ENCODE measurements around the gene ARPP19. TPM values are rescaled to one million over a fixed set of nuclear protein-coding genes. Genes with fewer than 3 reads are reported as not detected.

Gene ARPP19
- total RNA-seq, 1 experiment from 2014 or later: 184 TPM

DNA sequence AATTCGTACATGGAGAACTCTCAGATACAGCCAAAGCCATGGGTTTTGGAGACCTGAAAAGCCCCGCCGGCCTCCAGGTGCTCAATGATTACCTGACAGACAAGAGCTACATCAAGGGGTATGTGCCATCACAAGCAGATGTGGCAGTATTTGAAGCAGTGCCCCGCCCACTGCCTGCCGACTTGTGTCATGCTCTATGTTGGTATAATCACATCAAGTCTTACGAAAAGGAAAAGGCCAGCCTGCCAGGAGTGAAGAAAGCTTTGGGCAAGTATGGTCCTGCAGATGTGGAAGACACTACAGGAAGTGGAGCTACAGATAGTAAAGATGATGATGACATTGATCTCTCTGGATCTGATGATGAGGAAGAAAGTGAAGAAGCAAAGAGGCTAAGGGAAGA, 63.7 kb downstream of the ARPP19 start:
- Mint-ChIP-seq H3K4me3 (ENCODE audit: unreplicated experiment) (no peak overlapping the region), H3K4me1 (ENCODE audit: low read depth, unreplicated experiment) (no peaks in the 10 kb centered on the region), H3K9me3 (ENCODE audit: unreplicated experiment) (no peaks in the 10 kb centered on the region), H3K36me3 (ENCODE audit: insufficient read depth, unreplicated experiment) (no peaks in the 10 kb centered on the region), H3K27me3 (ENCODE audit: insufficient read depth, unreplicated experiment) (peaks cover 3% of the 10 kb centered on the region), H3K27ac (ENCODE audit: unreplicated experiment) (no peak overlapping the region)
- no peaks in the 10 kb centered on the region for H3K4me1 ChIP-seq
- intact Hi-C loops (cut with micrococcal nuclease; ENCODE audit: unreplicated experiment): no loop called here
- no TSS peak for BruUV-seq (replicated peaks)
- no peak for DNase-seq
- POLR2A ChIA-PET: no interaction called here
- H3K36me3 ChIP-seq (ENCODE audit: control insufficient read depth, insufficient read depth, low read length): no peaks in the 10 kb centered on the region
- H3K27me3 ChIP-seq (replicated peaks; ENCODE audit: control insufficient read depth, insufficient read depth, low read length): no peaks in the 10 kb centered on the region
- H3K9me3 ChIP-seq: no peaks in the 10 kb centered on the region
- CTCF ChIA-PET: no interaction called here
- no peak overlapping the region for H3K4me3 ChIP-seq (ENCODE audit: low read depth, low read length)
- TF ChIP-seq, protein P1, sequence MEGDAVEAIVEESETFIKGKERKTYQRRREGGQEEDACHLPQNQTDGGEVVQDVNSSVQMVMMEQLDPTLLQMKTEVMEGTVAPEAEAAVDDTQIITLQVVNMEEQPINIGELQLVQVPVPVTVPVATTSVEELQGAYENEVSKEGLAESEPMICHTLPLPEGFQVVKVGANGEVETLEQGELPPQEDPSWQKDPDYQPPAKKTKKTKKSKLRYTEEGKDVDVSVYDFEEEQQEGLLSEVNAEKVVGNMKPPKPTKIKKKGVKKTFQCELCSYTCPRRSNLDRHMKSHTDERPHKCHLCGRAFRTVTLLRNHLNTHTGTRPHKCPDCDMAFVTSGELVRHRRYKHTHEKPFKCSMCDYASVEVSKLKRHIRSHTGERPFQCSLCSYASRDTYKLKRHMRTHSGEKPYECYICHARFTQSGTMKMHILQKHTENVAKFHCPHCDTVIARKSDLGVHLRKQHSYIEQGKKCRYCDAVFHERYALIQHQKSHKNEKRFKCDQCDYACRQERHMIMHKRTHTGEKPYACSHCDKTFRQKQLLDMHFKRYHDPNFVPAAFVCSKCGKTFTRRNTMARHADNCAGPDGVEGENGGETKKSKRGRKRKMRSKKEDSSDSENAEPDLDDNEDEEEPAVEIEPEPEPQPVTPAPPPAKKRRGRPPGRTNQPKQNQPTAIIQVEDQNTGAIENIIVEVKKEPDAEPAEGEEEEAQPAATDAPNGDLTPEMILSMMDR (IDR thresholded peaks at IDR 0.05; ENCODE audit: insufficient read depth in 1 of 2, low read depth in 1 of 2, low read length in 1 of 2, severe bottlenecking in 1 of 2, unreplicated experiment in 1 of 2): no peak

DNA sequence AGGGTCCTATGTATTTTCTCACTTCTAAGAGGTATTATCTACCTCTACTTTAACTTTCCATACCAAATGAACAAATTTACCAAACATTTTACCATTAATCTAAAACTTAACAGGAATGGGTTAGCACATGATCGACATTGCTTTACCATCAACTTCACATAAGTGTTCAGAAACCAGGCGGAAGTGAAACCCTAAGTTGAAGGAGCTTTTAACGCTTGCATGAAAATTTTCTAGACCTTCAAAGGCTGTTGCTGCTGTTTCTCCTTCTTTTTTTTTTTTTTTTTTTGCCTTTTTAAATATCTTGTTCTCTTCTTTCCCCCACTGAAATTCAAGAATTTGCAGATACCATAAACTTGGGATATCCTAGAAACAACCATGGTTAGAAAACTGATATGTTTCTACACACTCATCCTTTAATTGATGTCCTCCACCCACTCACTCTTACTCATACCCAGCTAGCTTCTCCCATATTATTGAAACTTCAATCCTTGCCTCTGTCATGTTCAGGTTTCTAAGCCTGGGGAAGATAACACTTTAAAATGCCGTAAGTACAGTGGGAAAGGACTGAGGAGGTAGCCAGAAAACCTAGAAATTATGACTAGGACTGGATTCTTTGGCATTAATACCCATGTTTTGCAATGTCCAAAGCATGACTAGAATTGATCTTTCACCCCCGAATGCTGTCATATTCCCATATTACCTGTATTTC, 64.9 kb downstream of the ARPP19 start:
- ChIA-PET CTCF (no interaction called here), POLR2A (no interaction called here)
- TF ChIP-seq, protein P1 (IDR thresholded peaks at IDR 0.05; ENCODE audit: insufficient read depth in 1 of 2, low read depth in 1 of 2, low read length in 1 of 2, severe bottlenecking in 1 of 2, unreplicated experiment in 1 of 2): no peak
- Mint-ChIP-seq H3K36me3 (ENCODE audit: insufficient read depth, unreplicated experiment) (no peaks in the 10 kb centered on the region), H3K27me3 (ENCODE audit: insufficient read depth, unreplicated experiment) (peaks cover 3% of the 10 kb centered on the region), H3K9me3 (ENCODE audit: unreplicated experiment) (no peaks in the 10 kb centered on the region), H3K27ac (ENCODE audit: unreplicated experiment) (no peak overlapping the region), H3K4me1 (ENCODE audit: low read depth, unreplicated experiment) (no peaks in the 10 kb centered on the region), H3K4me3 (ENCODE audit: unreplicated experiment) (no peak overlapping the region)
- intact Hi-C loops (cut with micrococcal nuclease; ENCODE audit: unreplicated experiment): no loop called here
- Histone ChIP-seq H3K4me1 (no peaks in the 10 kb centered on the region), H3K36me3 (ENCODE audit: control insufficient read depth, insufficient read depth, low read length) (no peaks in the 10 kb centered on the region), H3K4me3 (ENCODE audit: low read depth, low read length) (no peak overlapping the region), H3K9me3 (no peaks in the 10 kb centered on the region), H3K27me3 (replicated peaks; ENCODE audit: control insufficient read depth, insufficient read depth, low read length) (no peaks in the 10 kb centered on the region)
- BruUV-seq (replicated peaks): no TSS peak
- DNase-seq: no peak

DNA sequence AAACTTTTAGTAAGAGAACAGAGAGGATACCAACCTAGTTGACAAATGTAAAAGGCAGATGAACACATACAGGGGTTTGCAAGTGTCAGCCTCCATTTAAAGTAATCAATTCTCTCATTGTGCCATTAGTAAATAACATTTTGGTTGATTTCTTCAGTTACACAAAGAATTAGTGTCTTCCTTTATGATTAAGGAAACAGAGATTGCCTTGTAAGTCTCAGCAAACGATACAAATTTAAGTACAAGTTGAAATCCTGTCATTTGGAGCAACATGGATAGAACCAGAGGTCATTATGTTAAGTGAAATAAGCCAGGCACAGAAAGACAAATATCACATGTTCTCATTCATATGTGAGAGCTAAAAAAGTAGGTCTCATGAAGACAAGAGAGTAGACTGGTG, 66.2 kb downstream of the ARPP19 start:
- Mint-ChIP-seq H3K27me3 (ENCODE audit: insufficient read depth, unreplicated experiment) (peaks cover 3% of the 10 kb centered on the region), H3K4me1 (ENCODE audit: low read depth, unreplicated experiment) (no peaks in the 10 kb centered on the region), H3K9me3 (ENCODE audit: unreplicated experiment) (no peaks in the 10 kb centered on the region), H3K4me3 (ENCODE audit: unreplicated experiment) (no peak overlapping the region), H3K36me3 (ENCODE audit: insufficient read depth, unreplicated experiment) (no peaks in the 10 kb centered on the region), H3K27ac (ENCODE audit: unreplicated experiment) (no peak overlapping the region)
- no TSS peak for BruUV-seq (replicated peaks)
- POLR2A ChIA-PET: no interaction called here
- Histone ChIP-seq H3K4me1 (no peaks in the 10 kb centered on the region), H3K36me3 (ENCODE audit: control insufficient read depth, insufficient read depth, low read length) (no peaks in the 10 kb centered on the region), H3K9me3 (no peaks in the 10 kb centered on the region), H3K27me3 (replicated peaks; ENCODE audit: control insufficient read depth, insufficient read depth, low read length) (no peaks in the 10 kb centered on the region), H3K4me3 (ENCODE audit: low read depth, low read length) (no peak overlapping the region)
- TF ChIP-seq, protein P1 (IDR thresholded peaks at IDR 0.05; ENCODE audit: insufficient read depth in 1 of 2, low read depth in 1 of 2, low read length in 1 of 2, severe bottlenecking in 1 of 2, unreplicated experiment in 1 of 2): no peak
- no peak for DNase-seq
- CTCF ChIA-PET: no interaction called here
- intact Hi-C loops (cut with micrococcal nuclease; ENCODE audit: unreplicated experiment): no loop called here

Data from Caco-2 (cell line).